ENCODE data around the gene SHISA5. TPM values are rescaled to one million over a fixed set of nuclear protein-coding genes. Genes with fewer than 3 reads are reported as not detected.
"Not testable (repeated sequence)": the region's sequence is repeated elsewhere in the genome, so short reads cannot be mapped to it uniquely, and the experiment has no call there.

Gene SHISA5
- polyA plus RNA-seq, 2 of the 4 experiments (the other 2 are of a cell fraction), result 87.5 to 94.3 TPM

- ChIA-PET POLR2A (no interaction called here), CTCF (no interaction called here)
- Histone ChIP-seq H3K4me2 (no peak overlapping the region), H3K27ac (no peak overlapping the region), H3K9me3 (no peaks in the 10 kb centered on the region), H3K4me1 (no peaks in the 10 kb centered on the region), H3K4me3 (no peak overlapping the region)
- WGBS (ENCODE audit: missing lambda C conversion rate), result 89% methylated on average over 7 of the region's 7 CpGs
- ATAC-seq (no peak), DNase-seq (ENCODE audit: low read depth in 1 of 2, low spot score in 1 of 2) (no peak), FAIRE-seq (no peak)
- no peak for TF ChIP-seq EHF (CRISPR knock-in tag; IDR thresholded peaks at IDR 0.05)
- TF ChIP-seq CBX8 (IDR thresholded peaks at IDR 0.05), result no peak
- TF ChIP-seq HDAC2 (IDR thresholded peaks at IDR 0.05), result no peak
- TF ChIP-seq FOSB (CRISPR knock-in tag; IDR thresholded peaks at IDR 0.05), result no peak
- TF ChIP-seq GATA3 (IDR thresholded peaks at IDR 0.05; ENCODE audit: borderline replicate concordance), result no peak
- no peak for TF ChIP-seq PBX3 (IDR thresholded peaks at IDR 0.05)
- no peak for TF ChIP-seq MAZ (IDR thresholded peaks at IDR 0.05; ENCODE audit: borderline replicate concordance, low read depth, low read length)
- TF ChIP-seq HOXB5 (CRISPR knock-in tag; IDR thresholded peaks at IDR 0.05), result no peak
- no peak for TF ChIP-seq TP53 (CRISPR knock-in tag; IDR thresholded peaks at IDR 0.05)
- TF ChIP-seq E2F6 (IDR thresholded peaks at IDR 0.05; ENCODE audit: borderline replicate concordance, low read depth), result no peak
- no peak for TF ChIP-seq SREBF2 (IDR thresholded peaks at IDR 0.05)
Measured at GRCh38 chr3:48492461-48493202, 11.3 kb downstream of the SHISA5 start.

GRCh38 chr3:48486952-48487351 lies 17.0 kb downstream of the SHISA5 start:
- H3K4me2 ChIP-seq, result no peak overlapping the region
- FAIRE-seq, result no peak
- no peak overlapping the region for H3K27ac ChIP-seq
- ChIA-PET POLR2A (no interaction called here), CTCF (no interaction called here)
- H3K9me3 ChIP-seq, result no peaks in the 10 kb centered on the region
- ATAC-seq, result no peak
- TF ChIP-seq BCL3 (IDR thresholded peaks at IDR 0.05) (no peak), KDM1A (IDR thresholded peaks at IDR 0.05; ENCODE audit: low read depth) (no peak), EHMT2 (IDR thresholded peaks at IDR 0.05; ENCODE audit: low read depth) (no peak), EHF (CRISPR knock-in tag; IDR thresholded peaks at IDR 0.05) (no peak), MAFK (IDR thresholded peaks at IDR 0.05; ENCODE audit: partially characterized antibody) (no peak), CEBPB (IDR thresholded peaks at IDR 0.05) (no peak)
- DNase-seq (ENCODE audit: low read depth in 1 of 2, low spot score in 1 of 2), result no peak
- no peaks in the 10 kb centered on the region for H3K4me1 ChIP-seq
- 96% methylated on average over 5 of the region's 5 CpGs for WGBS (ENCODE audit: missing lambda C conversion rate)
- H3K4me3 ChIP-seq, result no peak overlapping the region

GRCh38 chr3:48482822-48483221 lies 21.2 kb downstream of the SHISA5 start:
- not testable (repeated sequence) for ATAC-seq

GRCh38 chr3:48480891-48481290 lies 23.1 kb downstream of the SHISA5 start:
- POLR2A ChIA-PET; H3K27ac ChIP-seq; H3K9me3 ChIP-seq; ATAC-seq; H3K4me3 ChIP-seq; H3K4me1 ChIP-seq; H3K4me2 ChIP-seq; CTCF ChIA-PET; FAIRE-seq; DNase-seq (ENCODE audit: low read depth in 1 of 2, low spot score in 1 of 2): not testable (repeated sequence)
- WGBS (ENCODE audit: missing lambda C conversion rate), result 94% methylated on average over 11 of the region's 11 CpGs

More at GRCh38 chr3:48482822-48483221, 21.2 kb downstream of the SHISA5 start:
- H3K4me1 ChIP-seq; FAIRE-seq; H3K4me3 ChIP-seq; DNase-seq (ENCODE audit: low read depth in 1 of 2, low spot score in 1 of 2); POLR2A ChIA-PET; H3K27ac ChIP-seq; H3K4me2 ChIP-seq; CTCF ChIA-PET; H3K9me3 ChIP-seq: not testable (repeated sequence)
- 73% methylated on average over 6 of the region's 6 CpGs for WGBS (ENCODE audit: missing lambda C conversion rate)

Data from A549 (cell line).